ENCODE measurements around the gene COASY. TPM values are rescaled to one million over a fixed set of nuclear protein-coding genes. Genes with fewer than 3 reads are reported as not detected.
A peak's percentile ranks its signal among the peaks of the same experiment; 100 is the strongest.

COASY gene
- total RNA-seq, 1 experiment from 2014 or later, result 131 TPM

DNA sequence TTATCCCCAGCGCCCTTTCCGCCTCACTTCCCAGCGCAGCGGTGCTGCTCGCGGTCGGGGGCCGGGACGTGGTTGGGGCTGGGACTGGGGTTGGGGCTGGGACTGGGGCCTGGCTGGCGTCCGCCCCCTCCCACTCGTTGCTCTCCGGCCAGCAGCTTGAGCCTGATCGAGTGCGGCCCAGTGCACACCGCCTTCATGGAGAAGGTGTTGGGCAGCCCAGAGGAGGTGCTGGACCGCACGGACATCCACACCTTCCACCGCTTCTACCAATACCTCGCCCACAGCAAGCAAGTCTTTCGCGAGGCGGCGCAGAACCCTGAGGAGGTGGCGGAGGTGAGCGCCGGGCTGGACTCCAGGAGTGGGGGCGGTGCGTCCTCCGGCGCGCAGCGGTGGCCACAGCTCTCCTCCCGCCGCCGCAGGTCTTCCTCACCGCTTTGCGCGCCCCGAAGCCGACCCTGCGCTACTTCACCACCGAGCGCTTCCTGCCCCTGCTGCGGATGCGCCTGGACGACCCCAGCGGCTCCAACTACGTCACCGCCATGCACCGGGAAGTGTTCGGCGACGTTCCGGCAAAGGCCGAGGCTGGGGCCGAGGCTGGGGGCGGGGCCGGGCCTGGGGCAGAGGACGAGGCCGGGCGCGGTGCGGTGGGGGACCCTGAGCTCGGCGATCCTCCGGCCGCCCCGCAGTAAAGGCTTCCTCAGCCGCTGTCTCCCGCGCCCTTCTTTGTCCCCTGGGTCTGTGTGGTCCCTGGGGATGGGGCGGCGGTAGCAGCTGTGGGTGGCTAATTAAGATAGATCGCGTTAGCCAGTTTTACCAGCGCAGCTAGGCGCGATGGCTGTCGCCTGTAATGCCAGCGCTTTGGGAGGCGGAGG lies 7.5 kb upstream of the COASY start (continued):
- TF ChIP-seq, protein P1, sequence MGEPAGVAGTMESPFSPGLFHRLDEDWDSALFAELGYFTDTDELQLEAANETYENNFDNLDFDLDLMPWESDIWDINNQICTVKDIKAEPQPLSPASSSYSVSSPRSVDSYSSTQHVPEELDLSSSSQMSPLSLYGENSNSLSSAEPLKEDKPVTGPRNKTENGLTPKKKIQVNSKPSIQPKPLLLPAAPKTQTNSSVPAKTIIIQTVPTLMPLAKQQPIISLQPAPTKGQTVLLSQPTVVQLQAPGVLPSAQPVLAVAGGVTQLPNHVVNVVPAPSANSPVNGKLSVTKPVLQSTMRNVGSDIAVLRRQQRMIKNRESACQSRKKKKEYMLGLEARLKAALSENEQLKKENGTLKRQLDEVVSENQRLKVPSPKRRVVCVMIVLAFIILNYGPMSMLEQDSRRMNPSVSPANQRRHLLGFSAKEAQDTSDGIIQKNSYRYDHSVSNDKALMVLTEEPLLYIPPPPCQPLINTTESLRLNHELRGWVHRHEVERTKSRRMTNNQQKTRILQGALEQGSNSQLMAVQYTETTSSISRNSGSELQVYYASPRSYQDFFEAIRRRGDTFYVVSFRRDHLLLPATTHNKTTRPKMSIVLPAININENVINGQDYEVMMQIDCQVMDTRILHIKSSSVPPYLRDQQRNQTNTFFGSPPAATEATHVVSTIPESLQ (CRISPR knock-in tag; IDR thresholded peaks at IDR 0.05), result no peak
- TF ChIP-seq SMAD4 (CRISPR knock-in tag; IDR thresholded peaks at IDR 0.05) (no peak), ZBTB21 (CRISPR knock-in tag; IDR thresholded peaks at IDR 0.05; ENCODE audit: borderline replicate concordance) (peak; percentile 96), NR1H2 (CRISPR knock-in tag; IDR thresholded peaks at IDR 0.05) (no peak), FOXP1 (CRISPR knock-in tag; IDR thresholded peaks at IDR 0.05; ENCODE audit: borderline replicate concordance) (peak; percentile 11; the same call in 1 of the 2 replicates), KAT7 (CRISPR knock-in tag; IDR thresholded peaks at IDR 0.05; ENCODE audit: borderline replicate concordance) (peak; percentile 78; the same call in 1 of the 2 replicates), TEAD4 (CRISPR knock-in tag; IDR thresholded peaks at IDR 0.05) (no peak), HMGA2 (CRISPR knock-in tag; IDR thresholded peaks at IDR 0.05) (no peak), NFE2L1 (CRISPR knock-in tag; IDR thresholded peaks at IDR 0.05) (peak; percentile 64; the same call in 1 of the 2 replicates), ZNF671 (CRISPR knock-in tag; IDR thresholded peaks at IDR 0.05) (no peak), NFATC4 (CRISPR knock-in tag; IDR thresholded peaks at IDR 0.05) (no peak), NR3C1 (CRISPR knock-in tag; conservative IDR thresholded peaks at IDR 0.05; ENCODE audit: low read depth) (no peak), ZNF317 (CRISPR knock-in tag; IDR thresholded peaks at IDR 0.05; ENCODE audit: borderline replicate concordance, low read depth) (no peak), OVOL2 (CRISPR knock-in tag; IDR thresholded peaks at IDR 0.05; ENCODE audit: borderline replicate concordance) (no peak)
- TF ChIP-seq, protein P2, sequence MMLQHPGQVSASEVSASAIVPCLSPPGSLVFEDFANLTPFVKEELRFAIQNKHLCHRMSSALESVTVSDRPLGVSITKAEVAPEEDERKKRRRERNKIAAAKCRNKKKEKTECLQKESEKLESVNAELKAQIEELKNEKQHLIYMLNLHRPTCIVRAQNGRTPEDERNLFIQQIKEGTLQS (CRISPR knock-in tag; conservative IDR thresholded peaks at IDR 0.05), result no peak
- TF ChIP-seq, protein P3, sequence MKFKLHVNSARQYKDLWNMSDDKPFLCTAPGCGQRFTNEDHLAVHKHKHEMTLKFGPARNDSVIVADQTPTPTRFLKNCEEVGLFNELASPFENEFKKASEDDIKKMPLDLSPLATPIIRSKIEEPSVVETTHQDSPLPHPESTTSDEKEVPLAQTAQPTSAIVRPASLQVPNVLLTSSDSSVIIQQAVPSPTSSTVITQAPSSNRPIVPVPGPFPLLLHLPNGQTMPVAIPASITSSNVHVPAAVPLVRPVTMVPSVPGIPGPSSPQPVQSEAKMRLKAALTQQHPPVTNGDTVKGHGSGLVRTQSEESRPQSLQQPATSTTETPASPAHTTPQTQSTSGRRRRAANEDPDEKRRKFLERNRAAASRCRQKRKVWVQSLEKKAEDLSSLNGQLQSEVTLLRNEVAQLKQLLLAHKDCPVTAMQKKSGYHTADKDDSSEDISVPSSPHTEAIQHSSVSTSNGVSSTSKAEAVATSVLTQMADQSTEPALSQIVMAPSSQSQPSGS (CRISPR knock-in tag; IDR thresholded peaks at IDR 0.05; ENCODE audit: borderline replicate concordance, low read depth), result no peak; the same call in 1 of the 2 replicates
- TF ChIP-seq, protein P4, sequence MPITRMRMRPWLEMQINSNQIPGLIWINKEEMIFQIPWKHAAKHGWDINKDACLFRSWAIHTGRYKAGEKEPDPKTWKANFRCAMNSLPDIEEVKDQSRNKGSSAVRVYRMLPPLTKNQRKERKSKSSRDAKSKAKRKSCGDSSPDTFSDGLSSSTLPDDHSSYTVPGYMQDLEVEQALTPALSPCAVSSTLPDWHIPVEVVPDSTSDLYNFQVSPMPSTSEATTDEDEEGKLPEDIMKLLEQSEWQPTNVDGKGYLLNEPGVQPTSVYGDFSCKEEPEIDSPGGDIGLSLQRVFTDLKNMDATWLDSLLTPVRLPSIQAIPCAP (CRISPR knock-in tag; IDR thresholded peaks at IDR 0.05), result peak; percentile 67; the same call in 1 of the 2 replicates
- TF ChIP-seq, protein P5, sequence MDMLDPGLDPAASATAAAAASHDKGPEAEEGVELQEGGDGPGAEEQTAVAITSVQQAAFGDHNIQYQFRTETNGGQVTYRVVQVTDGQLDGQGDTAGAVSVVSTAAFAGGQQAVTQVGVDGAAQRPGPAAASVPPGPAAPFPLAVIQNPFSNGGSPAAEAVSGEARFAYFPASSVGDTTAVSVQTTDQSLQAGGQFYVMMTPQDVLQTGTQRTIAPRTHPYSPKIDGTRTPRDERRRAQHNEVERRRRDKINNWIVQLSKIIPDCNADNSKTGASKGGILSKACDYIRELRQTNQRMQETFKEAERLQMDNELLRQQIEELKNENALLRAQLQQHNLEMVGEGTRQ (CRISPR knock-in tag; IDR thresholded peaks at IDR 0.05), result peak; percentile 47; the same call in 1 of the 2 replicates
- TF ChIP-seq, protein P6, sequence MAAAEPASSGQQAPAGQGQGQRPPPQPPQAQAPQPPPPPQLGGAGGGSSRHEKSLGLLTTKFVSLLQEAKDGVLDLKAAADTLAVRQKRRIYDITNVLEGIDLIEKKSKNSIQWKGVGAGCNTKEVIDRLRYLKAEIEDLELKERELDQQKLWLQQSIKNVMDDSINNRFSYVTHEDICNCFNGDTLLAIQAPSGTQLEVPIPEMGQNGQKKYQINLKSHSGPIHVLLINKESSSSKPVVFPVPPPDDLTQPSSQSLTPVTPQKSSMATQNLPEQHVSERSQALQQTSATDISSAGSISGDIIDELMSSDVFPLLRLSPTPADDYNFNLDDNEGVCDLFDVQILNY (CRISPR knock-in tag; IDR thresholded peaks at IDR 0.05), result 0 out of 2 replicates have a peak, but pooled peaks have one; percentile 10
- TF ChIP-seq, protein P7, sequence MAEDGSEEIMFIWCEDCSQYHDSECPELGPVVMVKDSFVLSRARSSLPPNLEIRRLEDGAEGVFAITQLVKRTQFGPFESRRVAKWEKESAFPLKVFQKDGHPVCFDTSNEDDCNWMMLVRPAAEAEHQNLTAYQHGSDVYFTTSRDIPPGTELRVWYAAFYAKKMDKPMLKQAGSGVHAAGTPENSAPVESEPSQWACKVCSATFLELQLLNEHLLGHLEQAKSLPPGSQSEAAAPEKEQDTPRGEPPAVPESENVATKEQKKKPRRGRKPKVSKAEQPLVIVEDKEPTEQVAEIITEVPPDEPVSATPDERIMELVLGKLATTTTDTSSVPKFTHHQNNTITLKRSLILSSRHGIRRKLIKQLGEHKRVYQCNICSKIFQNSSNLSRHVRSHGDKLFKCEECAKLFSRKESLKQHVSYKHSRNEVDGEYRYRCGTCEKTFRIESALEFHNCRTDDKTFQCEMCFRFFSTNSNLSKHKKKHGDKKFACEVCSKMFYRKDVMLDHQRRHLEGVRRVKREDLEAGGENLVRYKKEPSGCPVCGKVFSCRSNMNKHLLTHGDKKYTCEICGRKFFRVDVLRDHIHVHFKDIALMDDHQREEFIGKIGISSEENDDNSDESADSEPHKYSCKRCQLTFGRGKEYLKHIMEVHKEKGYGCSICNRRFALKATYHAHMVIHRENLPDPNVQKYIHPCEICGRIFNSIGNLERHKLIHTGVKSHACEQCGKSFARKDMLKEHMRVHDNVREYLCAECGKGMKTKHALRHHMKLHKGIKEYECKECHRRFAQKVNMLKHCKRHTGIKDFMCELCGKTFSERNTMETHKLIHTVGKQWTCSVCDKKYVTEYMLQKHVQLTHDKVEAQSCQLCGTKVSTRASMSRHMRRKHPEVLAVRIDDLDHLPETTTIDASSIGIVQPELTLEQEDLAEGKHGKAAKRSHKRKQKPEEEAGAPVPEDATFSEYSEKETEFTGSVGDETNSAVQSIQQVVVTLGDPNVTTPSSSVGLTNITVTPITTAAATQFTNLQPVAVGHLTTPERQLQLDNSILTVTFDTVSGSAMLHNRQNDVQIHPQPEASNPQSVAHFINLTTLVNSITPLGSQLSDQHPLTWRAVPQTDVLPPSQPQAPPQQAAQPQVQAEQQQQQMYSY (CRISPR knock-in tag; IDR thresholded peaks at IDR 0.05), result 0 out of 2 replicates have a peak, but pooled peaks have one; percentile 16
- TF ChIP-seq, protein P8, sequence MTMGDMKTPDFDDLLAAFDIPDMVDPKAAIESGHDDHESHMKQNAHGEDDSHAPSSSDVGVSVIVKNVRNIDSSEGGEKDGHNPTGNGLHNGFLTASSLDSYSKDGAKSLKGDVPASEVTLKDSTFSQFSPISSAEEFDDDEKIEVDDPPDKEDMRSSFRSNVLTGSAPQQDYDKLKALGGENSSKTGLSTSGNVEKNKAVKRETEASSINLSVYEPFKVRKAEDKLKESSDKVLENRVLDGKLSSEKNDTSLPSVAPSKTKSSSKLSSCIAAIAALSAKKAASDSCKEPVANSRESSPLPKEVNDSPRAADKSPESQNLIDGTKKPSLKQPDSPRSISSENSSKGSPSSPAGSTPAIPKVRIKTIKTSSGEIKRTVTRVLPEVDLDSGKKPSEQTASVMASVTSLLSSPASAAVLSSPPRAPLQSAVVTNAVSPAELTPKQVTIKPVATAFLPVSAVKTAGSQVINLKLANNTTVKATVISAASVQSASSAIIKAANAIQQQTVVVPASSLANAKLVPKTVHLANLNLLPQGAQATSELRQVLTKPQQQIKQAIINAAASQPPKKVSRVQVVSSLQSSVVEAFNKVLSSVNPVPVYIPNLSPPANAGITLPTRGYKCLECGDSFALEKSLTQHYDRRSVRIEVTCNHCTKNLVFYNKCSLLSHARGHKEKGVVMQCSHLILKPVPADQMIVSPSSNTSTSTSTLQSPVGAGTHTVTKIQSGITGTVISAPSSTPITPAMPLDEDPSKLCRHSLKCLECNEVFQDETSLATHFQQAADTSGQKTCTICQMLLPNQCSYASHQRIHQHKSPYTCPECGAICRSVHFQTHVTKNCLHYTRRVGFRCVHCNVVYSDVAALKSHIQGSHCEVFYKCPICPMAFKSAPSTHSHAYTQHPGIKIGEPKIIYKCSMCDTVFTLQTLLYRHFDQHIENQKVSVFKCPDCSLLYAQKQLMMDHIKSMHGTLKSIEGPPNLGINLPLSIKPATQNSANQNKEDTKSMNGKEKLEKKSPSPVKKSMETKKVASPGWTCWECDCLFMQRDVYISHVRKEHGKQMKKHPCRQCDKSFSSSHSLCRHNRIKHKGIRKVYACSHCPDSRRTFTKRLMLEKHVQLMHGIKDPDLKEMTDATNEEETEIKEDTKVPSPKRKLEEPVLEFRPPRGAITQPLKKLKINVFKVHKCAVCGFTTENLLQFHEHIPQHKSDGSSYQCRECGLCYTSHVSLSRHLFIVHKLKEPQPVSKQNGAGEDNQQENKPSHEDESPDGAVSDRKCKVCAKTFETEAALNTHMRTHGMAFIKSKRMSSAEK (CRISPR knock-in tag; IDR thresholded peaks at IDR 0.05; ENCODE audit: borderline replicate concordance), result no peak

Measured in WTC11 (cell line).